Tibial nerve (tissue), 4 donors: ENCODE results near the gene NET1. TPM values are rescaled to one million over a fixed set of nuclear protein-coding genes. Genes with fewer than 3 reads are reported as not detected.

Experiments
- DNase-seq, 2 donors: peaks; one replicate each; pipeline ENCODE4 v3.0.0-alpha.2; 2019; ENCODE audit warnings: low spot score in 2 of 2
- H3K27ac ChIP-seq, 4 donors: fragments of 200-600 bp; sonication (generic) in 3 of 4; one replicate each; pipeline ENCODE4 v1.5.1; 2017 to 2019; ENCODE audit warnings: mild to moderate bottlenecking in 1 of 4
- H3K27me3 ChIP-seq, 2 donors: fragments of 200-600 bp; sonication (generic) in 1 of 2; one replicate each; pipeline versions ENCODE4 v1.5.1 to v1.6.0; 2017 to 2019
- H3K36me3 ChIP-seq, 3 donors: fragments of 200-600 bp; sonication (generic); one replicate each; pipeline ENCODE4 v1.5.1; 2018 to 2019
- H3K4me1 ChIP-seq, 4 donors: fragments of 200-600 bp; sonication (generic) in 3 of 4; one replicate each; pipeline ENCODE4 v1.5.1; 2017 to 2019
- H3K4me3 ChIP-seq, 4 donors: fragments of 200-600 bp; sonication (generic) in 3 of 4; one replicate each; pipeline ENCODE4 v1.5.1; 2017 to 2019; ENCODE audit warnings: mild to moderate bottlenecking in 1 of 4, moderate library complexity in 1 of 4
- H3K9me3 ChIP-seq, 4 donors: fragments of 200-600 bp; sonication (generic) in 3 of 4; one replicate each; pipeline ENCODE4 v1.5.1; 2017 to 2019
- CTCF ChIP-seq, 5 experiments: fragments of 200-600 bp in 3 of 5; fragments of 450-650 bp in 2 of 5; sonication (generic) in 3 of 5; IDR thresholded peaks; one replicate each; pipeline ENCODE4 v1.5.1; 2016 to 2019; ENCODE audit warnings: antibody characterized with exemption in 5 of 5, mild to moderate bottlenecking in 3 of 5, moderate library complexity in 2 of 5
- EP300 ChIP-seq, 2 donors: sonication (generic); formaldehyde crosslinking; IDR thresholded peaks; one replicate each; pipeline ENCODE4 v1.6.1; 2017; ENCODE audit warnings: antibody characterized with exemption in 2 of 2, mild to moderate bottlenecking in 1 of 2
- POLR2A ChIP-seq, 2 donors: fragments of 450-650 bp; IDR thresholded peaks; one replicate each; pipeline ENCODE4 v1.6.1; 2017; ENCODE audit warnings: antibody characterized with exemption in 2 of 2, mild to moderate bottlenecking in 2 of 2, moderate library complexity in 2 of 2
- WGBS, 2 donors: methylation state at CpG; one replicate each; pipeline ENCODE4 v1.1.5; 2018; 5-methylcytosine and 5-hydroxymethylcytosine counted together
- total RNA-seq, 4 donors: library from RNA; depleted of rRNA; stranded (reverse); fragments of >200 nt; gene quantifications; one replicate each; pipeline ENCODE4 v1.1.0, GENCODE V29; 2016

NET1 gene
- total RNA-seq, 4 donors from 2014 or later = 66.0 to 133 (median 91.3) TPM

GRCh38 chr10:5464546-5464945 lies 52.2 kb downstream of the NET1 start:
- no peak for DNase-seq
- Histone ChIP-seq H3K4me3 (no peak overlapping the region), H3K4me1 (peaks cover 0 to 38% (median 9%) of the 10 kb centered on the region in 4 donors), H3K27ac (no peak overlapping the region), H3K36me3 (peaks cover 0 to 5% (median 0%) of the 10 kb centered on the region in 3 donors), H3K27me3 (no peaks in the 10 kb centered on the region), H3K9me3 (peaks cover 0 to 9% (median 0%) of the 10 kb centered on the region in 4 donors)
- WGBS, 2 donors = 50 to 68% methylated on average over 5 of the region's 5 CpGs
- no peak for TF ChIP-seq POLR2A (IDR thresholded peaks at IDR 0.05)
- TF ChIP-seq EP300 (IDR thresholded peaks at IDR 0.05) = no peak
- no peak for TF ChIP-seq CTCF (IDR thresholded peaks at IDR 0.05)

DNA sequence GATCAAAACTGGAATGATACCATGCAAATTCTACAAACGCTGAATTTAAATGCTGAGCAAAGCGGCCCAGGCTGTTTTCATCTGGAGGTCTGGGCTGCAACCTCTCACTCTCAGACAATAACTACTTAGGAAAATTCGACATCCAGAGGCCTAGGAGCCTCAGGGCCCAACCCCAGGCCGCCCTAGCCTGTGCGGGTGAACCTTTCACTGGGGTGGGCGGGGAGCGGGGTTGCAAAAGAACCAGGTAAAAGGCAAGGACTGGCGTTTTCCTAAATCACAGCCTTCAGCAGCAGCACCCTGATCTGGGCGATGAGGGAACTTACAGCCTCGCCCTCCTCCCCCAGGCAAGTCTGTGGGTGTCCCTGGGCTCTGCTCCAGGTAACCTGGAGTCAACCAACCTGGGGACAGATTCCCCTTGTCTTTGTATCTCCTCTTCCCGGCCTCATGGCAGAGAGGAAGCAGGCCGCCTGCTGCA lies 53.7 kb downstream of the NET1 start:
- no peak for DNase-seq
- peaks cover 0 to 36% (median 9%) of the 10 kb centered on the region in 4 donors for H3K4me1 ChIP-seq
- WGBS, 2 donors = 67% methylated on average over 12 of the region's 12 CpGs

DNA sequence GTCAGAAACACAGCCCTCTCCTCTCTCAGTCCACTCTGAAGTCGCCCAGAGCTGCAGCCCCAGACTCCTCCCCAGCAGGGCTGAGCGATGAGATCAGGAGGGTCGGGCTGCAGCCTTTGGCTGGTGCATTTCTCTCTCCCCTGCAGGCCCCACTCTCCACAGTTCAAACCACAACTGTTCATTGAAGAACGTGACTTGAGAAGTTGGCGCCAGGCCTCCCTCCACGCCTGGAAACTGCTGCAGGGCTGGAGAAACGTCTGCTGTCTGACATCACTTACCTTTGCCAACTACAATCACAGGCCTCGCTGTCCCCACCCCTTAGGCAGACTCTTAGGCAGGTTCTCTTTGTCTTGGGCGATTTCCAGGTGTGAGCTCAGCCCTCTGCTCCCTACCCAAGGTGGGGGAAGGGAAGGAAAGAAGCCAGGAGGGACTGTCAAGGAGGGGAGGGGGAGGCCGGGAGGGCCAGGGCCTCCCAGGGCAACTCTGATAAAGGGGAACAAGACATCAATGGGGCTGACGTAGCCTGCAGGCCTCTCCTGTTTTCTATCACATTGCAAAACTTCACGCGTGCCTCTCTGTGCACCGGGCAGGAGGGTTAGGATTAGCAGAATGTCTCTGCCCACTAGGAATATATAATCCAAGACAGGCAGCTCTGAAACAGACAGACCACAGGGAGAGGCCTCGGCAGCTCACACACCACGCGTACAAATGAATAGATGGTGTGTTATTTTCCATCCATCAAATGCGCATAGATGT lies 54.3 kb downstream of the NET1 start:
- H3K36me3 ChIP-seq = no peaks in the 10 kb centered on the region
- no peak for DNase-seq
- TF ChIP-seq EP300 (IDR thresholded peaks at IDR 0.05) = no peak
- TF ChIP-seq POLR2A (IDR thresholded peaks at IDR 0.05) = no peak
- no peak for TF ChIP-seq CTCF (IDR thresholded peaks at IDR 0.05)
- H3K27me3 ChIP-seq = no peaks in the 10 kb centered on the region
- H3K4me3 ChIP-seq = no peak overlapping the region
- peaks cover 0 to 9% (median 0%) of the 10 kb centered on the region in 4 donors for H3K9me3 ChIP-seq
- H3K27ac ChIP-seq = peak overlapping the region in 1 of 4 donors; percentile 11
- WGBS, 2 donors = 49 to 53% methylated on average over 16 to 18 of the region's 18 CpGs
- H3K4me1 ChIP-seq = peaks cover 0 to 31% (median 9%) of the 10 kb centered on the region in 4 donors

More for the DNA sequence above, 53.7 kb downstream of the NET1 start:
- no peak overlapping the region for H3K4me3 ChIP-seq
- no peak overlapping the region for H3K27ac ChIP-seq
- no peaks in the 10 kb centered on the region for H3K27me3 ChIP-seq
- TF ChIP-seq EP300 (IDR thresholded peaks at IDR 0.05) (no peak), CTCF (IDR thresholded peaks at IDR 0.05) (no peak), POLR2A (IDR thresholded peaks at IDR 0.05) (no peak)
- H3K9me3 ChIP-seq = peaks cover 0 to 9% (median 0%) of the 10 kb centered on the region in 4 donors
- H3K36me3 ChIP-seq = no peaks in the 10 kb centered on the region

- TF ChIP-seq CTCF (IDR thresholded peaks at IDR 0.05) (no peak), EP300 (IDR thresholded peaks at IDR 0.05) (no peak), POLR2A (IDR thresholded peaks at IDR 0.05) (no peak)
- no peak for DNase-seq
- 62 to 65% methylated on average over 8 of the region's 8 CpGs for WGBS, 2 donors
- Histone ChIP-seq H3K27me3 (no peaks in the 10 kb centered on the region), H3K4me1 (peaks cover 0 to 26% (median 6%) of the 10 kb centered on the region in 4 donors), H3K27ac (no peak overlapping the region), H3K9me3 (peaks cover 0 to 9% (median 0%) of the 10 kb centered on the region in 4 donors), H3K4me3 (no peak overlapping the region), H3K36me3 (no peaks in the 10 kb centered on the region)
These were observed 54.8 kb downstream of the NET1 start for GRCh38 chr10:5467207-5467535.

DNA sequence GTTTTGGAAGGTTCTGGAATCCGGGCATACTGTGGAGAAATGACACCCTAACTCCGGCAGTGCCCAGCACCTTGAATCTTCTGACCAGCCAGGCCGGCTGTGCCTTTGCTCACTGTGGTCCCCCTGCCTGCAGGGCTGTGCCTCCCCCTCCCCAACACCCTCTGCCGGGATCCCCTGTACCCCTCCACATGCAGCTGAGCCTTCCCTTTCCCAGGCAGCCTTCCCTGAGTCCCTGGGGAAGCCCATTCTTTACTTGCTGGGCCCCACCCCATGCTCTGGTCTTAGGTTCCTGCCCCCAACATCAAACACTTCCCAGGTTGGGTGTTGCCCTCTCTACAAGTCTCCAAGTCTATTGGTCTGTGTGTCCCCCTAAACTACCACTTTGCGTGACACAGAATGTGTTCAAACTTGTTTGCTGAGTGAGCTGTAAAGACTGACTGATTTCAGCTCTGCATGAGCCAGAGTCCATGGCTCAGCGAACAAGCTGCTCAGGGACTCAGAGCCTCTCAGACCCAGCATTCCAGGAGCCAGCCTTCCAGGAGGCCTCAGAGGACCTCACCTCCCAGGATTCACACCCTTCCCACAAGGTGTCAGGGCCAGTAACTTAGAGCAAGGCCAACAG lies 55.4 kb downstream of the NET1 start:
- no peak for DNase-seq
- no peak for TF ChIP-seq CTCF (IDR thresholded peaks at IDR 0.05)
- TF ChIP-seq POLR2A (IDR thresholded peaks at IDR 0.05) = no peak
- TF ChIP-seq EP300 (IDR thresholded peaks at IDR 0.05) = no peak
- no peak overlapping the region for H3K4me3 ChIP-seq
- H3K27ac ChIP-seq = no peak overlapping the region
- 76 to 88% methylated on average over 6 of the region's 6 CpGs for WGBS, 2 donors
- no peaks in the 10 kb centered on the region for H3K36me3 ChIP-seq
- no peaks in the 10 kb centered on the region for H3K27me3 ChIP-seq
- H3K4me1 ChIP-seq = peaks cover 0 to 20% (median 4%) of the 10 kb centered on the region in 4 donors
- H3K9me3 ChIP-seq = peaks cover 0 to 9% (median 0%) of the 10 kb centered on the region in 4 donors
